ACHN (cell line): ENCODE data around the gene TRAK2.
"Not testable (repeated sequence)": the region's sequence is repeated elsewhere in the genome, so short reads cannot be mapped to it uniquely, and the experiment has no call there.

ENCODE experiments used
- DNase-seq: peaks from one replicate; pipeline ENCODE4 v3.0.0-alpha.2; 2015
- in situ Hi-C: cut with HindIII; loops from 2 replicates; pipeline ENCODE4 v1.10.0; 2017; ENCODE audit warnings: low sequenced_read_pairs, low pct_ligation_motif_present, low pct_unique_long_range_greater_than_20kb

Gene TRAK2, protein sequence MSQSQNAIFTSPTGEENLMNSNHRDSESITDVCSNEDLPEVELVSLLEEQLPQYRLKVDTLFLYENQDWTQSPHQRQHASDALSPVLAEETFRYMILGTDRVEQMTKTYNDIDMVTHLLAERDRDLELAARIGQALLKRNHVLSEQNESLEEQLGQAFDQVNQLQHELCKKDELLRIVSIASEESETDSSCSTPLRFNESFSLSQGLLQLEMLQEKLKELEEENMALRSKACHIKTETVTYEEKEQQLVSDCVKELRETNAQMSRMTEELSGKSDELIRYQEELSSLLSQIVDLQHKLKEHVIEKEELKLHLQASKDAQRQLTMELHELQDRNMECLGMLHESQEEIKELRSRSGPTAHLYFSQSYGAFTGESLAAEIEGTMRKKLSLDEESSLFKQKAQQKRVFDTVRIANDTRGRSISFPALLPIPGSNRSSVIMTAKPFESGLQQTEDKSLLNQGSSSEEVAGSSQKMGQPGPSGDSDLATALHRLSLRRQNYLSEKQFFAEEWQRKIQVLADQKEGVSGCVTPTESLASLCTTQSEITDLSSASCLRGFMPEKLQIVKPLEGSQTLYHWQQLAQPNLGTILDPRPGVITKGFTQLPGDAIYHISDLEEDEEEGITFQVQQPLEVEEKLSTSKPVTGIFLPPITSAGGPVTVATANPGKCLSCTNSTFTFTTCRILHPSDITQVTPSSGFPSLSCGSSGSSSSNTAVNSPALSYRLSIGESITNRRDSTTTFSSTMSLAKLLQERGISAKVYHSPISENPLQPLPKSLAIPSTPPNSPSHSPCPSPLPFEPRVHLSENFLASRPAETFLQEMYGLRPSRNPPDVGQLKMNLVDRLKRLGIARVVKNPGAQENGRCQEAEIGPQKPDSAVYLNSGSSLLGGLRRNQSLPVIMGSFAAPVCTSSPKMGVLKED

DNA sequence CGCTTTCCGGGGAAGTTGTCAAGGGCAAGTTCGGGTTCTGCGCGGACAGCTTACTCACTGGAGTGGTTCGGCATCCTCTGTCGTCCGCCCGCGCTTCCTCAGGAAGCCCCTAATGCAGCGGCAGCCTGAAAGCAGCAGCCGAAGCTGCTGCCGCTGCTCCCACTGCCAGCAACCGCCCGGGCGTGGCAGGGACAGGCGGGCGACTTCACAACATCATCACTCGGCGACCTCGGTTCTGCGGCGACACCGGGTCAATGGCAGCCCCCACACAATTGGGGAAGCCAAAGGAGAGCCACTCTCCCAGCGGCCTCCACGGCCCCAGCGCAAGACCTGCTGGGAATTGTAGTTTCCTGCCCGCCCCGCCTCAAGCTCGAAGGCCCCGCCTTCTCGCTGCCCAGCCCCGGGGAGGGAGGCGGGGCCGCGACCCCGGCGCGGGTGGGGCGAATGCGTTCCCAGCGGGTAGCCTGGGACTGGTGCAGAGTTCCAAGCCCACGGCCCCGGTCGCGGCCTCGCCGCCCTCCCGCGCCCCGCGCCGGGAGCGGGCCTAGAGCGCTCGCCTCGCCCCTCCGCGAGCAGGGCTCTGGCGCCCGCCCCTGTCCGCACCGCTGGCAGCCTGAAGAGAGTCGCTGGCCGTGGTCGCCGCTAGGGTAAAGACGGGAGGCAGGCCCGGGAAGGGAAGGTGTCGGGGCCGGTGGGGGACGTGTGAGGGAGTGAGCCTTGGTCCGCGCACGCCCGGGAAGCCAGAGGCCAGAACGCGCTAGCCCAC is at the start of gene TRAK2, which contains the start of gene STRADB:
Gene TRAK2 (minus strand): TSS at position 167 of the 766 bp plus-strand sequence. CDS start 30,951 bp downstream, outside the sequence.
Gene STRADB (plus strand): TSS at position 449 of the 766 bp plus-strand sequence. CDS start 3,101 bp downstream, outside the sequence.
- peak; percentile 96 for DNase-seq
- in situ Hi-C loops, result no loop called here

DNA sequence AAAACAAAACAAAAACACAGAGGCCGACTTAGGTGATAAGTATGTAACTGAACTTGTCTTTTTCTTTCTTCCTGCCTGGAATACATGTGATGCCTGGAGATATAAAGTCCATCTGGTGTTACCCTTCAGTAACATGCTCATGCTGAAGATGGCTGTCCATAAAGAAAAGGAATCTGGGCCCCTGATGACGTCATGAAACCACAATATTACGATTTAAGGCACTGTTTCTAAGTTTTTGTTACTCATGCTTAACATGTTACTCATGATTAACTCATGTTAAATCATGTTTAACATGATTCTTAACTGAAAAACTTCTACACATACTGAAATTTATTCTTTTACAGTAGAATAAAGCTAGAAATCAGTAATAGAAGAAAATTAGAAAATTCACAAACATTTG is 49.3 kb upstream of the TRAK2 start:
- DNase-seq, result no peak
- in situ Hi-C loops, result no loop called here

DNA sequence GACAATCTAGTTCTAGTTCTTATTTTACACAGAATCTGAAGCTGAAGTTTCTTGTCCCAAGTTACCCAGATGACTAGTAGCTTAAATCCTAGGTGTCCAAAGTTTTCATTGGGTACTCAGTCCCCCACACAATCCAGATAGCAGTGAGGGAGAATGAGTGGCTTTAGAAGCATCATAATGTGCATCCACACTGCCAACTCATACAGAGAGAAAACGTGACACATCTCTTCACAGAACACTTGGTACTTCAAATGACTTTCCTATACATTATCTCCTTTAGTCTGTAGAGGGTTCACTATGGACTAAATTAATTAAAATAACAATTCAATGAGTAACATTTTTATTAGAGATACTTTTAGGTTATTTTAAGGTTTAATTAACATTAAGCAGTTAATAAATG is 45.5 kb upstream of the TRAK2 start:
- in situ Hi-C loops, result no loop called here
- DNase-seq, result no peak

DNA sequence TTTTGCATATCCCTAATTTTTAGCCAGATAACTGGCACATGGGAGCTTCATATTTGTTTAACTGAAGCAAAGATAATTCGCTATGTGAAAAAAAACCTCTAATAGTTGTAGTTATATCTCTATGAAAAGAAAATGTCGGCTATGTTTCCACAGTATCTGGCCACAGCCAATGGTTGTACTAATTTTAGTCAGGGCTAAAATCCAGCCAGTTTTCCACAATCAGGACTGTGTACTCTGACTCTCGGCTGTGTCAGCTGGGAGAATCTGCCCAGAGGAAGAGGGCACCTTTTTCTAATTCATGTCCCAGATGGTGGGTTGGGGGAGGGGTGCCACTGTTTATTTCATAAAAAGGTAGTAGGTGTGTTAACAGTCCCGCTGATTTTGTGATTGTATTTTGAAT is 39.0 kb upstream of the TRAK2 start:
- no peak for DNase-seq
- in situ Hi-C loops, result no loop called here

DNA sequence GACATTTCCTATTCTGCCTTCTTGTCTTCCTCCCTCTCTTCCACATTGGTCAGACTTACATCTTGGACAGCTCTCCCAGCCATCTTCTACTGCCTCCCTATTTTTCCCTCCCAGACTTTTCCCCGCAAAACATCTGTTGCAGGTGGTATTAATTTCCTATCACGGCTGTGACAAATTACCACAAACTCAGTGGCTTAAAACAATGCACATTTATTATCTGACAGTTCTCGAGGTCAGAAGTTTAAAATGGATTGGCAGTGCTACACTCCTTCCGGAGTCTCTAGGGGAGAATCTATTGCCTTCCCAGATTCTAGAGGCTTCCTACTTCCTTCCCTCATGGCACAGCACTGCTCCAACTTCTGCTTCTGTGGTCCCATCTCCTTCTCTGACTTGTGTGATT is 33.5 kb upstream of the TRAK2 start:
- DNase-seq, result no peak
- in situ Hi-C loops, result no loop called here

DNA sequence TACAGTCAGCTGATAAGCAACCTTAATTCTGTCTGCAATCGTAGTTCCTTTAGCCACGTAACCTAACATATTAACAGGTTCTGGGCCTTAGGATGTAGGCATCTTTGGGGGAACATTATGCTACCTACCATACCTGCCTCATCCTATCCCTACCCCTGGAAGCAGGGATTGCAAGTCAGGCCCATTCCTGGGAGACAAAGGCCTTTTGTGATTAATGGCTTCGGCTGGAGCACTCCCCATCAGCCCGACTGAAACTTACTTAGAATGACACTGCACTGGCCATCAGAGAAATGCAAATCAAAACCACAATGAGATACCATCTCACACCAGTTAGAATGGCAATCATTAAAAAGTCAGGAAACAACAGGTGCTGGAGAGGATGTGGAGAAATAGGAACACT is 32.5 kb upstream of the TRAK2 start:
- DNase-seq, in situ Hi-C loops: not testable (repeated sequence)

DNA sequence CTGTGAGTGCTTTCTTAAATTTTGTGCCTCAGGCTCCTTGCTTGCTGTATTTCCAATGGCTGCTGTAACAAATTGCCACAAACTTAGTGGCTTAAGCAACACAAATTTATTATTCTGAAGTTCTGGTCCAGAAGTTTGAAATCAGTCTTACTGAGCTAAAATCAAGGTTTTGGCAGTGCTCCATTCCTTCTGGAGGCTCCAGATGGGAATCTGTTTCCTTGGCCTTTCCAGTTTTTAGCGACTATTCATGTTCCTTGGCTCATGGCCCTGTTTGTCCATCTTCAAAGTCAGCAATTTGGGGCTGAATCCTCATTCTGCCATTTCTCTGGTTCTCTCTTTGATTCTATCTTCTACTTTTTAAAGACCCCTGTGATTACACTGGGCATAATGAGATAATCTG is 32.1 kb upstream of the TRAK2 start:
- DNase-seq, result no peak
- in situ Hi-C loops, result no loop called here

DNA sequence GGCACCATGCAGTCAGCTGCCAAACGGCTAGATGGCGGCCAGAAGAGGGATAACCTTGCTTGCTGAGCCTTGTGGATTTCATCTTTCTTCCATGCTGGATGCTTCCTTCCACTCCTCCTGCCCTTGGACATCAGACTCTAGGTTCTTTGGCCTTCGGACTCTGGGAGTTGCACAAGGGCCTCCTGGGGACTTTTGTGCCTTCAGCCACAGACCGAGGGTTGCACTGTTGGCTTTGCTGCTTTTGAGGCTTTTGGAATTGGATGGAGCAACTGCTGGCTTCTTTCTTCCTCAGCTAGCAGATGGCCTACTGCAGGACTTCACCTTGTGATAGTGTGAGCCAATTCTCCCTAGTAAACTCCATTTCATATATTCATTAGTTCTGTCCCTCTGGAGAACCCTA is 31.3 kb upstream of the TRAK2 start:
- in situ Hi-C loops, result no loop called here
- DNase-seq, result no peak

DNA sequence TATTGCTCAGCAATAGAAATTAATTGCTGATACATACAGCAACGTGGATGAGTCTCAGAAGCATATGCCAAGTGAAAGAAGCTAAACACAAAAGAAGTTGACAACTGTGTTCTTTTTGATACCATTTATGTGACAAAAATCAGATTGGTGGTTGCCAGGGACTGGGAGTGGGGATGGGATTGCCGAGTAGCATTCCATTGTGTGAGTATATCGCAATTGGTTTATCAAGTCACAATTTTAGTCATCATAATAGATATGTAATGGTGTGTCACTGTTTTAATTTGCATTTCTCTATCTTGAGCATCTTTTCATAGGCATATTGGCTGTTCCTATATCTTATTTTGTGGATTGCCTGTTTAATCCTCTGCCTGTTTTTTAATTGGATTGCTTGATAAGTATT is 21.2 kb upstream of the TRAK2 start:
- no peak for DNase-seq
- in situ Hi-C loops, result no loop called here

DNA sequence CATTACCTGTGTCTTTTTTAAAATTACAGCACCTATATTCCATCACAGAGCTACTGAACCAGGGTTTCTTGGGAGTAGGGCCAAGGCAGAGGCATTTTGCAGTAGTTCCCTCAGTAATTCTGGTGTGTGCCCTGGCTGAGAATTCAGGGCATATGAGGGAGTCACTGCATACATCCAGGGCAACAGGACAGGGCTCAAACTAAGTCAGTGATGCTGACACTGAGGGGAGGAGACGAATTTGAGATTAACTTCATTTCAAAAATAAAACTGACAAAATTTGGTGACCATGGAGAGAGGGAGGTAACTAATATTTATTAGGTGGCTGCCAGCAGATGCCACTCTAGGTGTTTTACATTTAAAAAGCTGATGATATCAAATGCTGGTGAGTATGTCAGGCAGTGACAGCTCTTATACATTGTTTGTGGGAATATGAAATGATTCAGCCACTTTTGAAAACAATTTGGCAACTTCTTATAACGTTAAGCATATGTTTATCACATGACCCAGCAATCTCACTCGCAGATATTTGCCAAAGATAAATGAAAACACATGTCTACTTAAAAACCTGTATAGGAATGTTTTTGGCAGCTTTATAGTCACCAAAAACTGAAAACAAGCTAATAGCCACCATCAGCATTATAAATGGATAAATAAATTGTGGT is 20.6 kb upstream of the TRAK2 start:
- DNase-seq, result no peak
- in situ Hi-C loops, result no loop called here

DNA sequence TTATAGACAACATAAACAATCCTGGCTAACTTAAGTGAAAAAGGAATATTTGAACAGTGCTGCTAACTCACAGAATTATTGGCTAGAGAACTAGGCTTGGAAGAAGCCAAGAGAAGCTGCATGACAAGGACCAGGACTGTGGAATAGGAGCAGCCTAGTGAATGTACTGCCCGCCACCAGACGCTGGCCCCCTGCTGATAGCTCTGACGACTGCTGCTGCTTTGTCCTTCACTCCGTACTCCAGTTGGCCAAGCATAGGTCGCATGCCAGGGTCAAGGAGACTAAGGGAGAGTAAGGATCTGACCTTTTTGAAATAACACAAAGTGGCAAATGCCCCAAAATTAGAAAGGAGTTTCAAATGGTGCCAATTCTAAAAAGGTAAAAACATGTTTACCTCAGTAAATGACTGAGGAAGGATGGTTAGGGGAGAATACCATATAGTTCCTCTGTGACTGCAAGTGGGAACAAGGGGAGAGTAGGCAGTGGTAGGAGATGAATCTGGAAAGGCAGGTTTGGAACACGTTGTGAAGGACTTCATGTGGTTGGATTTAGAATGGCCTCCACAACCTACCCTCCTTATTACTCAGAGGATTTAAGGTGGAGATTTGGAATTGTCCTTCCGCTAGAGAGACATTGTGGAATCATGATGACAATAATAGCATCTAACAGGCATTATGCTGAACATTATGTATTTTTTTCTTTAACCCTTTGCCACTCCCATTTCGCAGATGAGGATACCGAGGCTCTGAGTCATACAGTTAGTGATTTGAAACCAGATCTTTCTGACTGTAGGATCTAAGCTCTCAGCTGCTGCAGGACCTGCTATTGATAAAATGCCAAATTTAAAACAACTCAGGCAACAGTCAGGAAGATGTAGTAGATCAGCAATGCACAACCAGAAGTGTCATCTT is 19.8 kb upstream of the TRAK2 start:
- in situ Hi-C loops, result no loop called here
- DNase-seq, result no peak

DNA sequence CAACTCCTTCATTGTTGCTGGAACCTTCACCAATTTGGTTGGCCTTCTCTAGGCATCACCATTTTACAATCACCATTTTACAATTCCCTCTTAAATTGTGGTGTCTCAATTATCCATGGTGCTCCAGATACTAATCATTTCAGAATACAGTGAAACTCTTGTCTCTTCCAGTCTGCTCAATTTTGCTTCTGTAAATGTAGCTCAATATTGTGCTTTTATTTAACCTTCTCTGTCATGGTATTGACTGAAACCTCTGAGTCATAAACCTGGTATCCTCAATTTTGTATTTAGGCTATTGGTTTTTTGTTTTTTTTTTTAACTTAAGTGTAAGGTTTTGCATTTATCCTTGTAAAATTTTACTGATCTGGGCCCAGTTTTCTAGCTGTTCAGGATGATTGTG is 16.4 kb upstream of the TRAK2 start:
- DNase-seq, result no peak
- in situ Hi-C loops, result no loop called here

DNA sequence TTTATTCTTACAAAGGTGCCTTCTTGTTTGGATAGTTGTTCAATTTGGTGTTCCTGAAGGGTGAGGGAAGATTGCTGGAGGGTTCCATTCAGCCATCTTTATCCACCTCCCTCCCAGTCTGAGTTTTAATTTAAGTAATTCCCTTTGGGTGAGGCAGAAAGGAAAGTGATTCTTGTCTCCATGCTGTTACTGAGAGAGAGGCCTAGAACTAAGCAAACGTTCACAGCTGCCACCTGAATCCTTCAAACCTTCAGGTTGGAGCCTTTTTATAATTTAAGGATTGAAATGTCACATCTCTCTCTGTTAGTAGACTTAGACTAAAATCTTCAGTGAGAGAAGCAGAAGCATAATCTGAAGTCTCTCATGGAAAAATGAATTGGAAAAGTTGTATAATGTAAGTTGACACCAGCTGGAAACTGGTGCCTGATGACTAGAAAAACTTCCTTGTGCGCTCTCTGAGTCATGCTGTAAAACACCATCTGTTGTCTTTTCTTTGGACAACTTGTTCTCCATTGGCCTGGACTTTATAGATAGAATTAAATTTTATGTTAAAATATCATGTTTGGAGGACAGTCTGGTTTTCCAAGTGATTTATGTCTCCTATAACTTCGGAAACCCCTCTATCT is 14.9 kb upstream of the TRAK2 start:
- DNase-seq, result no peak
- in situ Hi-C loops, result no loop called here

DNA sequence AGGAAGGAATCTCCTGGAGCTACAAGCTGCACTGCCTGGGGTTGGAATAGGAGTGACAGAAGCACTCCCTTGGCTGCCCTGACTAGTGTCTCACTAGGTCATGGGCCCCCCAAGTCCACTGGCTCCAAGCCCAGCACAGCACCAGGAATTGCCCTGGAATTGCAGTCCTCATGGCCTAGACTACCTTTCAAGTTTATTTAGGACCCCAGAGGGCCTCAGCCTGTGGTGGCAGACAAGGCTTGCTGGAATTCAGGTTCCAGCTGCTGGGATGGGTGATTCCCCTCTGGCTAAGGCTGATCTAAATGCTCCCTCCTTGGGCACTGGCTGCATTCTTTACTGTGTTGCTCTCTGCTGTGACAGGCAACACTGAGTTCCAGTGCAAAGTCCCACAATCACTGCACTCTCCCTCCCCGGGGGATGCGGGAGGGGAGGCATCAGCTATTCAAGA is 14.3 kb upstream of the TRAK2 start:
- in situ Hi-C loops, result no loop called here
- DNase-seq, result no peak

DNA sequence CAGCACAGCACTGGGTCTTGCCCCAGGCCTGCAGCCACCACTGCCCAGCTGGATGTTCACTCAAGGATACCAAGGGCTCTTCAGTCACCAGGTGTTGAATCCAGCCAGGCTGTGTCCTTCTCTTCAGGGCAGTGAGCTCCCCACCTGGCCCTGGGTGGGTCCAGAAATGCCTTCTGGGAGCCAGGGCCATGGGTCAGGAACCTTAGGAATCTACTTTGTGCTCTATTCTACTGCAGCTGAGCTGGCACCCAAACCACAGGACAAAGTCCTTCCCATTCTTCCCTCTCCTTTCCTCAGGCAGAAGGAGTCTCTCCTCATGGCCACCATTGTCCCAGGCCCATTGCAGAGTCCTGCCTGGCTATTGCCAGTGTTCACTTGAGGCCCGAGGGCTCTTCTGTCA is 13.3 kb upstream of the TRAK2 start:
- no peak for DNase-seq
- in situ Hi-C loops, result no loop called here

DNA sequence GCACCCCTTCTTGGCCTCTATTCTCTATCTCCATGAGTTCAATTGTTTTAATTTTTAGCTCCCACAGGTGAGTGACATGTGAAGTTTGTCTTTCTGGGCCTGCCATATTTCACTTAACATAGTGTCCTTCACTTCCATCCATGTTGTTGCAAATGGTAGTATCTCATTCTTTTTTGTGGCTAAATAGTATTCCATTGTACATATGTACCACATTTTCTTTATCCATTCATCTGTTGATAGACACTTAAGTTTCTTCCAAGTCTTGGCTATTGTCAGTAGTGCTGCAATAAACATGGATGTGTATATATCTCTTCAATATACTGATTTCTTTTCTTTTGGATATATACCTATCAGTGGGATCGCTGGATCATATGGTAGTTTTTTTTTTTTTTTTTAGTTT is 9.3 kb upstream of the TRAK2 start:
- in situ Hi-C loops, result no loop called here
- no peak for DNase-seq

DNA sequence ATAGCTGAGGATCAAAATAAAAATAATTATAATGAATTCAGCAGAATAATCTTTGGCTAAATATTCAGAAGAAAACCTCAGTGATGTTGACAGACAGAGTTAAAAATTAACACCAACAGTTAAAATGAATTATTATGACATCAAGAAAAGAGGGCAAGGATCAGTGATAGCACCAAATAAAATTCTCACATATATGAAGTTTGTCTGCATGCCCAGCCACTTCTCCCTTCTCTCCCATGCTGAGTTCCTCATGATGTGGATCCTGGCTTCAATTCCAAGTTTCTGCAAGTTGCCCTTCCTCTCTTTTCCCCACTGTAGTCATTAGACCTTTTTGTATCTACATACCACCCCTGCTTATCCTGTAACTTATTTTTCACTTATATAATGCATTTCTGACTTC is 7.1 kb upstream of the TRAK2 start:
- in situ Hi-C loops, result no loop called here

More for the DNA sequence above, 7.1 kb upstream of the TRAK2 start:
- no peak for DNase-seq
